HG03460 (cell line): ENCODE data around the gene TTLL6.
"Not testable (repeated sequence)": the region's sequence is repeated elsewhere in the genome, so short reads cannot be mapped to it uniquely, and the experiment has no call there.

Source experiments
- ATAC-seq: cut with Tn5 transposase; IDR thresholded peaks from one replicate; pipeline ENCODE4 v1.9.1; 2021; ENCODE audit not compliant: unreplicated experiment

Gene TTLL6

GRCh38 chr17:48816438-48816773, 623 bp downstream of the TTLL6 start:
- no peak for ATAC-seq

- no peak for ATAC-seq
Observed at GRCh38 chr17:48815311-48815710, 1.7 kb downstream of the TTLL6 start.

GRCh38 chr17:48814504-48814903, 2.5 kb downstream of the TTLL6 start:
- no peak for ATAC-seq

- ATAC-seq = no peak
Observed at GRCh38 chr17:48812001-48812400, 5.0 kb downstream of the TTLL6 start.

DNA sequence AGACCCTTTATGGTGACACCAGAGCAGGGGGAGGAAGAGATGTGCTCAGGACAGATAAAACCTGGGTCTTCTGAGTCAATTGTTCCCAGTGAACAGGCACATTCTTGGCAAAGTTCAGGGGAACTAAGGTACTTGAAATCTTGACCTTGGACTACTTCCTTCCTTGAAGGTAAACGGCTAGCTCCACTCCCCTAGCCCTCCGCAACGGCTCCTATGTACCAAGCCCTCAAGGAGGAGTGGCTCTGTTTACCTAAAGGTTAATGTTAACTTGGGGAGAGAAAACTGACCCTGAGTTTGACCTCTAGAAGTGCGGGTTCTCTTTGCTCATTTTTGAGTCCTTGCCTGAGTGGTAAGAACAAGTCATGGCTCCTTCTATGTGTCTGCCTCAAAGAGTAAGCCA, 7.8 kb downstream of the TTLL6 start:
- ATAC-seq = no peak

DNA sequence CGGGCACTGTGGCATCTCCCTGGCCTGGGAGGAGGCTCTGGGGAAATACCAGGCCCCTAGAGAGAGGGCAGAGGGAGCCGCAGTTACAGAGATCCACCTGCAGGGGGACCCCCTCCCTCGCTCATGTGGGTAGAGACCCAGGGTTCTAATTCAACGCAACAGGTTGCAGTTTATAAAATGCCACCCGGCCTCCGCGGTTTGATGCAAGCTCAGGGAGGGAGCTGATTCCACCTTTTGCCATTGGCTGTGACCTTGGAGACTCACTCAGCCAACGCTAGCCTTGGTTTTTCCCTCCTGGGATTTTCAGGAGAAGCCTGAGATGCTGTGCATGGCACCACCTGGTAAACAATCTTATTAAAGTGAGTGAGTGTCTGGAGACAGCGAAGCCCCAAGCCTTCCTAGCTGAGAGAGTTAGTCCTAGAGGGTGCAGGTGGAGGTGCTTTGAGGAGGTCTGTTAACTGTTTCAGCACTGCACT, 12.1 kb downstream of the TTLL6 start:
- no peak for ATAC-seq

DNA sequence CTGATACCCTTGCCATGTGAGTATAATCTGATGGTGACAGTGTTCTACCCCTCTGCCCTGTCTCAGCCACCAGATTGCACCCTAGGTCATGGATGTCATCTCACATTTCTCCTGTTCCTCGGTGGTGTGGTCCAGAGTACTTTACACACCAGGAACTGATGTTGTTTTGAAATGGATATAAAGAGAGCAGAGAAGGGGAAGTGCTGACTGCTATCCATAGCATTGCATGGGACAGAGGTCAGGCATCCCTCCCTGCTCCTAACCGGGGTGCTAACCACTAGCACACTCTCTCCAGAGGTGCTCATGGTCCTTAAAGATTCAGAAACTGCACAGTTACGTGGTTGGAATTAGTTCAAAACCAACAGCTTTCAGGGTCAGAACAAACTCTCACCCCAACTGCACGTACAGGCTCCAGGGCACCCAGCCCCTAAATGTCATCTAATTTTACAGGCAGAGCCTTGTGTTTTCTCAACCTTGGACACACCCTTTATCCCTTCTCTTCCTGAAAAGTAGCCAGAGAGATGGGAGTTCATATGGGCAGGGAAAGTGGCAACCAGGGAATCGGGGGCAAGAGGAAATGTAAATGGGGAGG, 16.3 kb downstream of the TTLL6 start:
- ATAC-seq = no peak

GRCh38 chr17:48799069-48799723, 17.8 kb downstream of the TTLL6 start:
- ATAC-seq = no peak

DNA sequence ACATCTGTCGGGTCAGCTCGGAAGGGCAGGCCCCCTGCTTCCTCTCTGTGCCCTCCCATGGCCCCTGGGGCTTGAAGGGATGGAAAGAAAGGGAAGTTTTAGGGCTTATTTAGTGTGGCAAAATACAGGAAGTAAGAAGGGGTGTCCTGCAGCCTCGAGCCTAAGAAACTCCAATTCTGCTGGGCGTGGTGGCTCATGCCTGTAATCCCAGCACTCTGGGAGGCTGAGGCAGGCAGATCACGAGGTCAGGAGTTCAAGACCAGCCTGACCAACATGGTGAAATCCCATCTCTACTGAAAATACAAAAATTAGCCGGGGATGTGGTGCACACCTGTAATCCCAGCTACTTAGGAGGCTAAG, 20.9 kb downstream of the TTLL6 start:
- not testable (repeated sequence) for ATAC-seq

DNA sequence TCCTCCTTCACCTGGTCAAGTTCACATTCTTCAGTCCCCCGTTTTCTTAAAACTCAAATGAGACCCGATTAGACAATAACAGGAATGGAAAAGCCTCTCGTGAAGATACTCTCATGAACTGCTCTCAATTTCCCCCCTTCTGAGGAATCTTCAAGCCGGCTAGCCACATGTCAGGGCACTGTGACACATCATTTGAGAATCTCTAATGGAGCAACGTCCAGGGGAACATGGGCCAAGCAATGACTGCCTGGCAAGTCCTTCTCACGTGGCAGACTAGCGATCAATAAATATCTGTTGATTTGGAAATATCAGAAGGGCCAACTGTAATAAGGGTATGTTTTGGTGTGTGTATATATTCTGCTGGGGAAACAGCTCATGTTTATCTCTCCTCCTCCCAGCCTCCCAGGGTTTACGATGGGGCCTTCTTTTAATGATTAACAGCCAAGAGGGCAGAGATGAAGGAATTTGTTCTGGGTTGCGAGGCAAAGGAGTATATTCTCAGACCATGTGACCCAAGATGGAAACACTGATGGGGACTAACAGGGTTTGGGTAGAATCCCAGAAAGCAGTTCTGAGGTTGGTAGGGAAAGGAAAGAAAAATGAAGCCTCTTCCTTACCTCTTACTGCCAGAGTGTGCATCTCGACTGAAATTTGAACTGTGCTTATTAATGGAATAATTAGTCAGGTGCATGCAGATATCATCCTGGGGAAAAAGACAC, 21.4 kb downstream of the TTLL6 start:
- ATAC-seq = no peak

DNA sequence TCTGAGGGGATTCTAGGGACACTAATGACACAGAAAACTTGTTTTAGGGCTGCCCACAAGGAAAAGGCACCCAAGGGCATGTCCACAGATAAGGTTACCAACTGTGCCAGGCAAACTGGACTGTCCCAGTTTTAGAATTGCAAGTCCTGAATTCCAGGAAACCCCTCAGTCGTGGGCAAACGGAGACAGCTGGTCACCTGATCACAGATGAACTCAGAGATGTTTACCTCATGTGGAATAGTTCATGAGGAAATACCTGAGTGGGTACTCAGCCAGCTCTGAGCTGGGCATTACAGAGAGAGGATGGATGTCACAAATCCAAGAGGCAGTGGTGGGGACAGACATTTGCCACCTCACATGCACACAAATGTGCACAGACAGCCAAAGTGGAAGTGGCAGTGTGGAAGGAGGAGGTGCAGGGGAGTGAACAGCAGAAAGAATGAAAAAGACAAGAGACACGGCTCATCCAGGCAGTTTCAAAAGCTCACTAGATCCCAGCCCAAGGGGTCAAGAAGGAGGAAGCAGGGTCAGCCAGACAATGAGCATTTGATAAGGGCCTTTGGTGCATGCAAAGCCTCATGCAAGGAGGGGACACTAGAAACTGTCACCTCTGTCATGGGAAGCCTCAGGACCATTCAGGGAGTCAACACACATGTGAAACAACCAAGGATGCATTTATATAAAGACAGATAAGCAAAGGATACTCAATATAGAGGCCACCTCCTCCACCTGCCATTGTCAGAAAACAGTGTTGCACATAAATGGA, 24.8 kb downstream of the TTLL6 start:
- no peak for ATAC-seq

DNA sequence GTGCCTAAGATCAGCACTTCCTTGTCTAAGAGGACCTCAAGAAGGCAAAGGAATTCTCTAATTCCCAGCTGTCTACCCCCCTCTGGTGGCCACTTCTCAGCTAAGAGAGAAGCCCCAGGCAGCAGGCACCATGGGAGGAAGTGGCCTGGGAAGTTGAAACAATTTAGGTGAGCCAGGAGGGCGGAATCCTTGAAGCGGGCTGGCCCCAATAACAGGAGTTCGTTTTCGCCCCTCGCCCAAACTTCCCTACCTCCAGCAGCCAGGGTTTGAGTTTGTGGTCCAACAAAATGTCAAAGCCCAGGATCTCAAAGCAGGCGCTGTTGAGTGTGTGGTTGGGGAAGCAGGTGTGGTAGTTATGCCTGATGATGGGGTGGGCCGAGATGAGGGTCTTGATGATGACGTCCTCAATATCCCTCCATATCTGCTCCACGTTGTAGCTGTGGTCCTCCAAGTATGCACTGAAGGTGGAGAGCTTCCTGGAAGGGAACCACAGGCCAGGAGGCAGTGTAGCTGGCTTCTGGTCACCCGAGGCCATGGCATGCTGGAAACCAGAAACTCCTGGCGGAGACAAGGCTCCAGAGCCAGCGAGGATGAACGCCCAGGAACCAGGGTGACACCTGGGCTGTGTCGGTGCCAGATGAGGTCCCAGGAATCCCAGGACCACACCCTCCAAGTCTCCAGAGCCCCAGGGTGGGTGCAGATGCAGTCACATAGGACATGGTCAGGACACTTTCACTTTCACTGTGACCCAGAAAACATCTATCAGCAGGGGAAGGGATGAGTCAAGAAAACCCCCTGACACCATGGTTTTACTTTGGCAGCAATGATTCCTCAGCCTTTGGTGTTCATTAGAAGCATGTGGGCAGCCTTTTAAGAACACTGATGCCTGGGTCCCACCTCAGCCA, 25.6 kb downstream of the TTLL6 start:
- no peak for ATAC-seq

- ATAC-seq = no peak
Observed at GRCh38 chr17:48790607-48791127, 26.4 kb downstream of the TTLL6 start.

DNA sequence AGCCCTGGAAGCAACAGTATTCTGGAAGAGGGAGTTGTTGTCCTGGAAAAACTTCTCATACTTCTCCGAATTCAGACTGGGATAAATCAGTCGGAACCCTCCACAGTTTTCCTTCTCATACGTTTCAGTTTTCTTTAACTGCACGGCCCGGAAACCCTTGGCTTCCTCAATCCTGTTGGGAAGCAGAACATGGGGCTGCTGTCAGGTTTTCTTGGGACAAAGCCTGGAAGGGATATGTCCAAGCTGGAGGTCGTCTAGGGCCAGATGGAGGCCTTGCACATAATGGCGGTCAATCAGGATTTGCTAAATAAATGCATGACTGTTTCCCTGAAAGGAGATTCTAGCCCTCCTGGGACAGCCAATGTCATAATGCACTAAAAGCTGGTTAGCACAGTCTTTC, 29.2 kb downstream of the TTLL6 start:
- no peak for ATAC-seq

- ATAC-seq = no peak
Observed at GRCh38 chr17:48779421-48779820, 37.6 kb downstream of the TTLL6 start.

DNA sequence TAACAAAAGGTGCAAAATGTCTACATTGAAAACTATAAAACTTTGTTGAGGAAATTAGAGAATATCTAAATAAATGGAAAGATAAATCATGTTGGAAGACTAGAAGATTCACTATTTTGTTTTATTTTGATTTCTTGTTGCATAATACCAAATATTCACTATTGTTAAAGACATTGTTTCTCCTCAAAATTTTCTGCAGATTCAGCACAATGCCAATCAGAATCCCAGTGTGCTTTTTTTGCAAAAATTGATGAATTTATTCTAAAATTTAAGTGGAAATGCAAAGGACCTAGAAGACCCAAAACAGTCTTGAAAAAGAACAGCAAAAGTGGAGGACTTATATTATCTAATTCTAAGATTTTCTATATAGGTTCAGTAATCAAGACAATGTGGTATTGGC, 40.4 kb downstream of the TTLL6 start:
- no peak for ATAC-seq

DNA sequence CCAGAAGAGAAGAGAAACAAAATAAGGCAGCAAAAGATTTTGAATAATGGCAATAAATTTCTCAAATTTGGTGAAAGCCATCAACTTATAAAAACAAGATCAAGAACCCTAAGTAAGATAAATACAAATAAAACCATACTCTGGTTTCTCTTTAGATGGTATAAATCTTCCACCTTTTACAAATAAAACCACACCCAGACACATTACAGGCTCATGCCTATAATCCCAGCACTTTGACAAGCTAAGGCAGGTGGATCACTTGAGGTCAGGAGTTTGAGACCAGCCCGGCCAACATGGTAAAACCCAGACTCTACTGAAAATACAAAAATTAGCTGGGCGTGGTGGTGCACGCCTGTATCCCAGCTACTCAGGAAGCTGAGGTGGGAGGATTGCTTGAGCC, 43.8 kb downstream of the TTLL6 start:
- ATAC-seq = no peak

DNA sequence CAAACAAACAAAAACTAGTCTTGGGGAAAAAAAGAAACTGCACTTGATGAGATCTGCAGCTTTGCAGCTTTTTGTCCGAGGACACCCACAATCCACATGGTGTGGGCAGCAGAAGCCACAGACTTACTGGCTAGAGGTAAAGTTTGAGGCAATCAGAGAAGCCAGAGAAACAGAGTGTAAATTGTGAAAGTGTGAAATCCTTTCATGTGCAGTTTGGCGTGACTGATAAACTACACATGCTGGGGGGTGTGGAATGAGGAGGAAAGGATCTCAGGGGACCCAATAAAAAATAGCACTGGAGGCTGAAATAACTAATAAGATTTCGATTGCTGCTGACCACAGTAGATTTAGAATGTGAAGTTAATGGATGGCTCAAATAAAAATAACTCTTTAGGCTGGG, 46.1 kb downstream of the TTLL6 start:
- ATAC-seq = no peak

GRCh38 chr17:48769009-48769675, 47.9 kb downstream of the TTLL6 start:
- no peak for ATAC-seq

DNA sequence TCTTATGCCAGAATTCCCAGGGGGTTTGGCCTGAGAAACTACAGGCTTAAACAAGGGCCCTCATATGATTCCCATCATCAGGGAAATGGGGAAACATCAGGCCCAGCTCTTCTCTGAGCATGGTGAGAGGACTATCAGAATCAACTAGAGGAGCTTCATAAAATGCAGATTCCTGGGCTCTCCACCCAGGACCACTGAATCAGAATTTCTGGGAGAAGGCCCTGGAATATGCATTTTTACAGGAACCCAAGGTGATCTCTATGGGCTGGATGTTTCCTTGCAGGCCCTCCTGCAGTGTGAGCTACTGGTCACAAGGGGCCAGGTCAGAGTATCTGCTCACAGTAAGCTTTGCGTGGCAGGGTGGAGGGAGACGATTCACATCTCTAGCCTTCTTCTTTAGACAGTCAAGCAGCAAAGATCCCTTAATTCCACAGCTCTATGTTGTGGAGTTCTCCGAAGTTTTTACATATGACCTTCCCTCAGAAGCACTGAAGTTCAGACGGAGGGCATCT, 49.7 kb downstream of the TTLL6 start:
- no peak for ATAC-seq
